ES-I3 (cell line): Measurements from ENCODE around the gene LRP1.

Source experiments
- H3K36me3 ChIP-seq: 2 replicates; pipeline ENCODE4 v1.6.1; 2013; ENCODE audit warnings: mild to moderate bottlenecking, low read length, control low read depth, moderate library complexity; ENCODE audit not compliant: insufficient read depth
- H3K4me1 ChIP-seq: 2 replicates; pipeline ENCODE4 v1.6.1; 2013; ENCODE audit warnings: mild to moderate bottlenecking, control low read depth, low read length; ENCODE audit not compliant: insufficient read depth
- H3K9ac ChIP-seq: 2 replicates; pipeline ENCODE4 v1.6.1; 2013; ENCODE audit warnings: low read depth, mild to moderate bottlenecking, low read length, moderate library complexity
- H3K9me3 ChIP-seq: 2 replicates; pipeline ENCODE4 v1.6.1; 2013; ENCODE audit warnings: mild to moderate bottlenecking, low read length, moderate library complexity; ENCODE audit not compliant: control insufficient read depth, insufficient read depth

Gene LRP1

DNA sequence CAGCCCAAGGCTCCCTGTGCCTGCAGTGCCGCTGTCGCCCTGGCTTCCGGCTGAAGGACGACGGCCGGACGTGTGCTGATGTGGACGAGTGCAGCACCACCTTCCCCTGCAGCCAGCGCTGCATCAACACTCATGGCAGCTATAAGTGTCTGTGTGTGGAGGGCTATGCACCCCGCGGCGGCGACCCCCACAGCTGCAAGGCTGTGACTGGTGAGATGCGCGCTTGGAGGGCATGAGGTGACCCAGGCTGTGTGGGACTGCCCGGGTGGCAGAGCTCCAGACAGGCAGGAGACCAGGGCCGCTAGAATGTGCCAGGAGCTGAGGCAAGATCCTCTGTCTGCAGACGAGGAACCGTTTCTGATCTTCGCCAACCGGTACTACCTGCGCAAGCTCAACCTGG, 68.7 kb downstream of the LRP1 start:
- no peaks in the 10 kb centered on the region for H3K9me3 ChIP-seq
- no peaks in the 10 kb centered on the region for H3K4me1 ChIP-seq
- no peak overlapping the region for H3K9ac ChIP-seq
- peaks cover 28% of the 10 kb centered on the region for H3K36me3 ChIP-seq

DNA sequence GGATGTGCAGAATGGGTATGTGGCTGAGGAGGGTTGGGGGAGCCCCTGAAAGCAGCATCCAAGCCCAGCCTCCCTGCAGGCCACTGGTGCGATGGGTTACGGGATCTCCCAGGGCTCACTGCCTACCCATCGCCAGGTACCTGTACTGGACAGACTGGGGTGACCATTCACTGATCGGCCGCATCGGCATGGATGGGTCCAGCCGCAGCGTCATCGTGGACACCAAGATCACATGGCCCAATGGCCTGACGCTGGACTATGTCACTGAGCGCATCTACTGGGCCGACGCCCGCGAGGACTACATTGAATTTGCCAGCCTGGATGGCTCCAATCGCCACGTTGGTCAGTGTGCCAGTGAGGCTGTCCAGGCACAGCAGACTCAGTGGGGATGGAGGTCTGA, 70.0 kb downstream of the LRP1 start:
- no peaks in the 10 kb centered on the region for H3K9me3 ChIP-seq
- peaks cover 17% of the 10 kb centered on the region; the same call in 1 of the 2 replicates for H3K36me3 ChIP-seq
- no peak overlapping the region for H3K9ac ChIP-seq
- no peaks in the 10 kb centered on the region for H3K4me1 ChIP-seq

GRCh38 chr12:57199191-57199590, 70.9 kb downstream of the LRP1 start:
- no peaks in the 10 kb centered on the region for H3K4me1 ChIP-seq
- no peaks in the 10 kb centered on the region for H3K9me3 ChIP-seq
- peaks cover 17% of the 10 kb centered on the region for H3K36me3 ChIP-seq
- no peak overlapping the region for H3K9ac ChIP-seq

DNA sequence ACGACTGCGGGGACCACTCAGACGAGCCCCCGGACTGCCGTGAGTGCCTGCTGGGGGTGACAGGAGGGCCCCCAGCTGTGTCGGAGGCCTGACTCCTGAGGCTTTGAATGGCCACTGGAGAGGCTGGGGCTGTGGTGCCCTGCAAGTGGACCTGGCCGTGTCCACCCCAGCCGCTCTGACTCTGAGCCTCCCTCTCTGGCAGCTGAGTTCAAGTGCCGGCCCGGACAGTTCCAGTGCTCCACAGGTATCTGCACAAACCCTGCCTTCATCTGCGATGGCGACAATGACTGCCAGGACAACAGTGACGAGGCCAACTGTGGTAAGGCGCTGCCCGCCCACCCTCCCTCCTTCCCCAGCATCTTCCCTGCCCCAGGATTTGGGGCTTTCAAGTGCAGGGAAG, 72.2 kb downstream of the LRP1 start:
- H3K9ac ChIP-seq: no peak overlapping the region
- H3K4me1 ChIP-seq: no peaks in the 10 kb centered on the region
- H3K9me3 ChIP-seq: no peaks in the 10 kb centered on the region
- peaks cover 8% of the 10 kb centered on the region for H3K36me3 ChIP-seq

DNA sequence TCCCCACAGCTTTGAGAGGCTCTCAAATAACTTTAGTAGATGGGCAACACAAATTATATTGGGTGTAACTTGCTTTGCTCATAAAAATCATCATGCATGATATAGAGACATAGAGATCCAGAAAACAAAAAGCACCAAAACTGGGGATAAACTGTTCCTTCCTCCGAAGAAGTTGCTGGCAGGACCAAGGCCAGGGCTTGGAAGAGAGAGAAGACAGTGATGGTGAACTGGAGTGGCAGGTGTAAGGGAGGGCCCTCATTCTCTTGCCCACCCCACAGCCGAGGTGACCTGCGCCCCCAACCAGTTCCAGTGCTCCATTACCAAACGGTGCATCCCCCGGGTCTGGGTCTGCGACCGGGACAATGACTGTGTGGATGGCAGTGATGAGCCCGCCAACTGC, 72.9 kb downstream of the LRP1 start:
- H3K9me3 ChIP-seq: no peaks in the 10 kb centered on the region
- H3K36me3 ChIP-seq: peaks cover 8% of the 10 kb centered on the region
- no peak overlapping the region for H3K9ac ChIP-seq
- no peaks in the 10 kb centered on the region for H3K4me1 ChIP-seq

DNA sequence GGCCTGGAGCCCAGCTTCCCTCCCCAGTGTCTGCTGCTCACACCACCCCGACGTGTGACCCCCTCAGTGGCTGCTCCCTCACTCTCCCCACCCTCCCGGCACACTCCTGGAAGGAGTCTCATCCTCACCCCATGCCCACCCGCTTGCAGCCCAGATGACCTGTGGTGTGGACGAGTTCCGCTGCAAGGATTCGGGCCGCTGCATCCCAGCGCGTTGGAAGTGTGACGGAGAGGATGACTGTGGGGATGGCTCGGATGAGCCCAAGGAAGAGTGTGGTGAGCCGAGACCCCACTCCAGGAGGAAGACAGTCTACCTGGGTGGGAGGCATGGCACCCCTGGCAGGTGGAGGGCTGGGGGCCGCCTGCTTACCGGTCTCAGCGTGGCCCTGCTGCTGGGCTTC, 73.3 kb downstream of the LRP1 start:
- no peaks in the 10 kb centered on the region for H3K4me1 ChIP-seq
- H3K36me3 ChIP-seq: peaks cover 8% of the 10 kb centered on the region
- no peak overlapping the region for H3K9ac ChIP-seq
- no peaks in the 10 kb centered on the region for H3K9me3 ChIP-seq

GRCh38 chr12:57202321-57202720, 74.0 kb downstream of the LRP1 start:
- no peaks in the 10 kb centered on the region for H3K9me3 ChIP-seq
- H3K36me3 ChIP-seq: peaks cover 8% of the 10 kb centered on the region
- no peak overlapping the region for H3K9ac ChIP-seq
- H3K4me1 ChIP-seq: no peaks in the 10 kb centered on the region

DNA sequence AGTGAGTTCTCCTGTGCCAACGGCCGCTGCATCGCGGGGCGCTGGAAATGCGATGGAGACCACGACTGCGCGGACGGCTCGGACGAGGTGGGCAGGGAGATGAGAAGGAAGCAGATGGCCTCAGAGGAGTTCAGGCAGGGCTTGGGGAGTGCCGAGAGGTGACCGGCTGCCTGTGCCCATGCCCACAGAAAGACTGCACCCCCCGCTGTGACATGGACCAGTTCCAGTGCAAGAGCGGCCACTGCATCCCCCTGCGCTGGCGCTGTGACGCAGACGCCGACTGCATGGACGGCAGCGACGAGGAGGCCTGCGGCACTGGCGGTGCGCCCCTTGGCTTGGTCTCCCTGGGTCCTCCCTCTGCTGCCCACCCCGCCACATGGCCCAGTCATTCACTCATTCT, 74.9 kb downstream of the LRP1 start:
- Histone ChIP-seq H3K9me3 (no peaks in the 10 kb centered on the region), H3K36me3 (peaks cover 8% of the 10 kb centered on the region), H3K4me1 (no peaks in the 10 kb centered on the region), H3K9ac (no peak overlapping the region)

DNA sequence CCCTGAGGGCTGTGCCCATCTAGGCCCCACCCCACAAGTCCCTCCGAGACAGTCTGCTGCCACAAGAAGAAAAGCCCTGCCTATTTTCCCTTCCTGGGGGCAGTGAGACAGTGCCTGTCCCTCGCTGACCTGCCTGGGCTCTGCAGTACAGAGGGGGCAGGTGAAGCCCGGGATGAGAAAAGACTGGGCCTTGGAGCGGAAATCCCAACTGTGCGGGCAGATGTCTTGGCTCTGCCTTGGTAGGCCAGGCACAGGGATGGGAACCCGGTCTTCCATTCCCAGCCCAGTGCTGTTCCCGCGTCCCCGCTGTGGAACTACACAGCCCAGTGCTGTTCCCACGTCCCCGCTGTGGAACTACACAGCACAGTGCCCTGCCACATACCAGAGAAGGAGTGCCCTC, 75.5 kb downstream of the LRP1 start:
- Histone ChIP-seq H3K9ac (no peak overlapping the region), H3K9me3 (no peaks in the 10 kb centered on the region), H3K4me1 (no peaks in the 10 kb centered on the region), H3K36me3 (peaks cover 11% of the 10 kb centered on the region)

DNA sequence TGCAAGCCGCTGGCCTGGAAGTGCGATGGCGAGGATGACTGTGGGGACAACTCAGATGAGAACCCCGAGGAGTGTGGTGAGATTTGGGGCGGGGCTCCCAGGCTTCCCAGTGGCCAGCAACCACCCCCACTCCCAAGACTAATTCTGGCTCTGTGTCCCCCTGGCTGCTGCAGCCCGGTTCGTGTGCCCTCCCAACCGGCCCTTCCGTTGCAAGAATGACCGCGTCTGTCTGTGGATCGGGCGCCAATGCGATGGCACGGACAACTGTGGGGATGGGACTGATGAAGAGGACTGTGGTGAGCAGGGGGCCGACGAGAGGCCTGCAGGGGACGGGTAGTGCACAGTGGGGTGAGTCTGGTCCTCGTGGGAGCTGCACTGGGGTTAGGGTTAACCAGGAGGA, 76.2 kb downstream of the LRP1 start:
- no peaks in the 10 kb centered on the region for H3K9me3 ChIP-seq
- peaks cover 11% of the 10 kb centered on the region for H3K36me3 ChIP-seq
- no peak overlapping the region for H3K9ac ChIP-seq
- H3K4me1 ChIP-seq: no peaks in the 10 kb centered on the region

DNA sequence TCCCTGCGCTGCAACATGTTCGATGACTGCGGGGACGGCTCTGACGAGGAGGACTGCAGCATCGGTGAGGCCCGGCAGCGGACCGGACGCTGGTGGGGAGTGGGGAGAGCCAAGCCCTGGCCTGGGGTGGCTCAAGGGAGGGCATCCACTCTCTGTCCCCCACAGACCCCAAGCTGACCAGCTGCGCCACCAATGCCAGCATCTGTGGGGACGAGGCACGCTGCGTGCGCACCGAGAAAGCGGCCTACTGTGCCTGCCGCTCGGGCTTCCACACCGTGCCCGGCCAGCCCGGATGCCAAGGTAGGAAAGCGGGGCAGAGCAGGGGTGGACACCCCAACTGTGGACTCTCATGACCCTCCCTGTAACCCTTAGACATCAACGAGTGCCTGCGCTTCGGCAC, 76.9 kb downstream of the LRP1 start:
- Histone ChIP-seq H3K9ac (no peak overlapping the region), H3K9me3 (no peaks in the 10 kb centered on the region), H3K4me1 (no peaks in the 10 kb centered on the region), H3K36me3 (peaks cover 11% of the 10 kb centered on the region)

DNA sequence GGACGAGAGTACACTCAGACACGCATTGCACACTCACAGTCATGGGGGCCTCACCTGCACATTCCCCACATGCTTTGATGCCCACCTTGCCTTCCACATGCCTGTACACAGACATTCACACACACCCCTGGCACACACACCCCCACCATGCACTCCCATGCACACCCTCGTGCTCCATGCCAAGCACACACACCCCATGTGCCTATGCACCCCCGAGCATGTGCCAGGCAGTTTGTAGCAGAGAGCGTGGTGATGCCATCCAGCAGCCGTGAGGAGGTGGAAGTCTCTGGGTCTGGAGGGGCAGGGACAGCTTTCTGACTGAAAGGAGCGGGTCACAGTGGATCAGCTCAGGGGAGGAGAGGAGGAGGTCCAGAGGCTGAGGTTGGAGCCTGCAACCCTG, 77.6 kb downstream of the LRP1 start:
- H3K36me3 ChIP-seq: peaks cover 10% of the 10 kb centered on the region
- no peak overlapping the region for H3K9ac ChIP-seq
- no peaks in the 10 kb centered on the region for H3K4me1 ChIP-seq
- H3K9me3 ChIP-seq: no peaks in the 10 kb centered on the region

DNA sequence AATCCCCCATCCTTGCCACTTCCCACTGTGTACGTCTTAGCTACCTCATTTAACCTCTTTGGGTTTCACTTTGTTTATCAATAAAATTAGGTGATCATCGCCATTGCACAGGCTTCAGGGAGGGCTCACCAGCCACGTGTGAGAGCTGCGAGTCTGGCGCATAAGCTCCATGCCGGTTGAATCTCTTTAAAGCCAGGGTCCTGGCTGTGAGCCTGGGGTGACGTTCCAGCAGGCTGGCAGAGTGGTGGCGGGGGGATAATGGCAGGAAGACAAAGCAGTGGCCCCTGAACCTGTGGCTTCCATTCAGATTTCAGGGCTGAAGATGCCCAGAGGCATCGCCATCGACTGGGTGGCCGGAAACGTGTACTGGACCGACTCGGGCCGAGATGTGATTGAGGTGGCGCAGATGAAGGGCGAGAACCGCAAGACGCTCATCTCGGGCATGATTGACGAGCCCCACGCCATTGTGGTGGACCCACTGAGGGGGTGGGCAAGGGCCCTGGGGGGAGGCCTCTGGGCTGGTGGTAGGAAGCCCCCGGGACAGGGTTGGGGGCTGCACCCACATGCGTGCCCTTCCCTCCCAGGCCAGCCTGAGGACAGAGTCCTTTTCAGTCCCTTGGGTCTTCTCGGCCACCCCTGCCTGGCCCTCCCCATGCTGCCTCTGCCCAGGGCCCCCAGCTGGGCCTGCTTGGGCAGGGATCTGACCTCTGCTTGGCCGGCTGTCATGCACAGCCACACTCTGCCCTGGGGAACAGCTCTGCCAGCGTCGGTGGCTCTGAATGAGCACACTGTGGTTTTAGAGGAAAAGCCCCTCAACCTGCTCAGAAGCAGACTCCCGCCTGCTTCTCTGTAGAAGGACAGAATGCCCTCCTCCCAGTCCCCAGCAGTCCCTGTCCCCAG, 79.7 kb downstream of the LRP1 start:
- H3K9me3 ChIP-seq: no peaks in the 10 kb centered on the region
- H3K36me3 ChIP-seq: peaks cover 6% of the 10 kb centered on the region
- H3K9ac ChIP-seq: no peak overlapping the region
- no peaks in the 10 kb centered on the region for H3K4me1 ChIP-seq

DNA sequence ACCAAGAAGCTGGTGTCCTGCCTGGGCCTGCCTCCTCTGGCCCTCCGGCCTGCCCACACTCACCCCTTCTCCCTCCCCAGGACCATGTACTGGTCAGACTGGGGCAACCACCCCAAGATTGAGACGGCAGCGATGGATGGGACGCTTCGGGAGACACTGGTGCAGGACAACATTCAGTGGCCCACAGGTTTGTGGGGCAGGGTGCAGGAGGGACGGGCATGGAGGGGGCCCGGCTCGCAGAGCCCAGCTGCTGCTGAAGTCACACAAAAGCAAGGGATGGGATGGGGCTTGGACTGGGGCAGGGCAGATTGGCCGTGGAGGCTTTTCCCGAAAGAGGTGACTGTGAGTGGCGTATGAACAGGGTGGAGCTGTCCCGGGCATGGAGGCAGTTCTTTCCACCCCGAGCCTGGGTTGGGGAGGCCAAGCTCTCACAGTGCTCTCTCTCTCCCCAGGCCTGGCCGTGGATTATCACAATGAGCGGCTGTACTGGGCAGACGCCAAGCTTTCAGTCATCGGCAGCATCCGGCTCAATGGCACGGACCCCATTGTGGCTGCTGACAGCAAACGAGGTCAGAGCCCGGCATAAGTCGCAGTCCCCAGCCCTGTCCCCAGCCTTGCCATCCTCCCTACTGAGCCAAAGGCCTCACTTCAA, 80.5 kb downstream of the LRP1 start:
- no peak overlapping the region for H3K9ac ChIP-seq
- peaks cover 6% of the 10 kb centered on the region for H3K36me3 ChIP-seq
- no peaks in the 10 kb centered on the region for H3K9me3 ChIP-seq
- H3K4me1 ChIP-seq: peaks cover 5% of the 10 kb centered on the region

- Histone ChIP-seq H3K36me3 (peaks cover 6% of the 10 kb centered on the region), H3K9ac (no peak overlapping the region), H3K9me3 (no peaks in the 10 kb centered on the region), H3K4me1 (peaks cover 9% of the 10 kb centered on the region)
These were observed 81.6 kb downstream of the LRP1 start for GRCh38 chr12:57209916-57210315.
